Measurements from ENCODE around the gene PIP4K2B.

Gene PIP4K2B

DNA sequence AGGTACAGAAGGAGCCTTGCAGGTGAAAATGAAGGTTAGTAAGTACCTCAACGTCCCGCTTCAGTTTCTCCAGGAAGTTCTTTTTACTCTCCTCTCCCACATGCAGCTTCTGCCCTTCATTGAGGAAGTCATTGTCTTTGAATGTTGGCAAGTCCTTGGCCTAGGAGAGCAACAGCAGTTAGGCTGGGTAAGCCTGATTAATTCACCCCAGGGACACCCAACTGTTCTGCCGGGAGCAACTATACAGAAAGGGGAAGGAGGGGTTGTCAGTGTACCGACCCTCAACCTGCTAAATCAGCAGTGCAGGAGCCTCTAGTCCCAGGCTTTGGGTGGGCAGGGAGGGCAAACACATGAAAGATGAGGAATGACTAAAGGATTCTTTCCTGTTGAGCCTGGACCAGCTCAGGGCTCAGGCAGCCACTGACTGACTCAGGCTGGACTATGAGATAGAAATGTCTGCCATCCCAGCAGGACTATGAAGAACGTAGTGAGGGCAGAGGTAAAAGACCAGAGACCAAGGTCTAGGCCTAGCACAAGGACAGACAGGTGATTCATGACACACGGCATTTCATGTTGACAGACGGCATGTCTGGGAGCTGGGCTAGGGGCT lies 21.6 kb downstream of the PIP4K2B start:
- DNase-seq, result no peak

DNA sequence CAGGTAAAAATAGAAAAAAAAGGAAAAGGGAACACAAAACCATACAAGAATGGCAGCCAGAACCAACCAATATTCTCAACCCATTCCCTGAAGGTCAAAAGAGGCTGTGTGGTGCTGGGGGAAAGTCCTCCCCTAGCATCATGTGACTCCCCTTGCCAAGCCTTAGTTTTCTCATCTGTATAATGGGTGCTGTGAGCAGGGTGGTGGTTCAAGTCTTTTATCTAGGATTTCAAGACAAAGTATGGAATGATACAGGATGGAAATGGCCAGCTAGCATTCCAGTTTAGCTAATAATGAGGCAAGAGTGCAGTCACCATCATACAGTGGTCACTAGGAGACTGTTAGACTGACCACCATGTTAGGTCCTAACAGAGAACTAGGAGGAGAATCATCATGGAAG lies 26.1 kb downstream of the PIP4K2B start:
- DNase-seq, result no peak

DNA sequence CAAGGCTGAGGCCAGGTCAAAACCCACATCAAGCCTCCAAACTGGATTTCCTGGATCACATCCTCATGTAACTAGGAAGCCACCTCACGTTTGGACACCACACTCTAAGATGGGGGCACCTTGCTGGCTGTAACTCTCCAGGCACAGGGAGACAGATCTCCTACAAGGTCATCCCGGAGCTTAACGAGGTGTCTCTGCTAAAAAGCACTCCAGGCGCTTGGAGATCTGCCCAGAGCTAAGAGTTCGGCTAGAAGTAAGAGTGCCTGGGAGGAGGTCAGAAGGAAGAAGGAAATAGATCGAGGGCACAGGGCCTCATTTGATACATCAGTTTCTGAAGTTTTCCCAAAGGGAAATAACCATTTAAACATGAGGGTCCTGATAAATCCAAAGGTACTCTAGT lies 30.9 kb downstream of the PIP4K2B start:
- DNase-seq, result no peak

DNA sequence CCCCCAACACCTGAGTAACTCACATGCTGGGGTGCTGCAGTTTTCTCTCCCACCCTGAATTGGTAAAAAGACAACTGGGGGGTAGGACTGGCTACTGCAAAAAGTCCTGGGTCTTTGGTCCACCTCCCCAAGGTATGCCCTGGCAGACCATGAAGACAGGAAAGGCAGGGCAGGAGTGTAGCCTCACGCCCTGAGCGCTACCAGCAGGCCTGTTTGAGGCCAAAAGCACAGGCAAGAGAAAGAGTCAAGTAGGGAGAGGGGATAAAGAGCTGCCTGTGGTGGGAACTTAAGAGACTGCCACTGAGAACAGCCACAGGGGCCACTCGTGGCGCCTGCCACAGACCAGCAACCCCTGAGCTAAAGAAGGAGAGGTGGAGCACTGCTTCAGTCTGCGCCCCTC lies 33.0 kb downstream of the PIP4K2B start:
- no peak for DNase-seq

DNA sequence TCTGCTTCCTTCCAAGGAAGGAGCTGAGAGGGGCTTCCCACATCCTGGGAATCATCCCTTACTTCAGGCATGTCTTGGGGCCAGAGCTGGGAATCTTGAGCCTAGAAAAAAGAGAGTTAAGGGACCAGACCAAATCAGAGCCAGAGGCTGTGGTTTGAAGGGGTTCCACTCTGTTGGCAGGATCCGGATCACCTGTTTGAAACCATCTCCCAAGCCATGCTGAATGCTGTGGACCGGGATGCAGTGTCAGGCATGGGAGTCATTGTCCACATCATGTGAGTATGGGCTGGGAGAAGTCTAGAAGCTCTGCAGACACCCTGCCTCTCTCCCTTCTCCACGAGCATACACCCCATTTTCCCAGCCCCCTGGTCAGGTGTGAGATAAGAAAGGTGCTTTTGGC lies 37.1 kb downstream of the PIP4K2B start:
- no peak for DNase-seq

DNA sequence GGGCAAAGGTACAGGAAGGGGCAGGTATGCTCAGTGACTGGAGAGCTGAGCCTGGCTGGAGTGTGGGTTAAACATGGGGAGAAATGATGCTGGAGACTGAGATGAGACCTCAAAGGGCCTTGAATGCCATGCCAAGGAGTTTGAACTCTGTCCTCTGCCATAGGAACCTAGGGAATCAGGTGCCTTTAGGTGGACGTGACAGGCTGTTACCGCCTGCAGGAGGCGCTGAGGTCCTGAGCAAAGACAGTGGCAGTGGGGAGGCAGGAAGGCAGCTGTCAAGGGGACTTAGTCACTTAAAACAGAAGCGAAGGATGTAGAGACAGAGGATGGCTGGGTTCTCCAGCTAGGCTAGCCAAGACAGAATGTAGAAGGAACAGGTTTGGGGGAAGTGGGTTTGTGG lies 37.7 kb downstream of the PIP4K2B start:
- DNase-seq, result peak; percentile 26 to 41

DNA sequence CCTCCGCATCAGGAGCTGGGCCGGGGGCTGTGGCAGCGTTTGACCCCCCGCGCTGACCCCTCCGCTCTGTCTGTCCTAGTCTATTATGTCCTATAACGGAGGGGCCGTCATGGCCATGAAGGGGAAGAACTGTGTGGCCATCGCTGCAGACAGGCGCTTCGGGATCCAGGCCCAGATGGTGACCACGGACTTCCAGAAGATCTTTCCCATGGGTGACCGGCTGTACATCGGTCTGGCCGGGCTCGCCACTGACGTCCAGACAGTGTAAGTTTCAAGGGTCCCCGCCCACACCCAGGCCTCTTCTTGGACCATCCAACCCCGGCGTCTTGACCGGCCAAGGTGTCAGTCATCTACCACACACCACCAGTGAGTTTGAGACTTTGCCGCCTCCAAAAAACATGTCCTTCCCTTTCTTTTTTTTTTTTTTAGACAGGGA lies 46.3 kb downstream of the PIP4K2B start:
- no peak for DNase-seq

DNA sequence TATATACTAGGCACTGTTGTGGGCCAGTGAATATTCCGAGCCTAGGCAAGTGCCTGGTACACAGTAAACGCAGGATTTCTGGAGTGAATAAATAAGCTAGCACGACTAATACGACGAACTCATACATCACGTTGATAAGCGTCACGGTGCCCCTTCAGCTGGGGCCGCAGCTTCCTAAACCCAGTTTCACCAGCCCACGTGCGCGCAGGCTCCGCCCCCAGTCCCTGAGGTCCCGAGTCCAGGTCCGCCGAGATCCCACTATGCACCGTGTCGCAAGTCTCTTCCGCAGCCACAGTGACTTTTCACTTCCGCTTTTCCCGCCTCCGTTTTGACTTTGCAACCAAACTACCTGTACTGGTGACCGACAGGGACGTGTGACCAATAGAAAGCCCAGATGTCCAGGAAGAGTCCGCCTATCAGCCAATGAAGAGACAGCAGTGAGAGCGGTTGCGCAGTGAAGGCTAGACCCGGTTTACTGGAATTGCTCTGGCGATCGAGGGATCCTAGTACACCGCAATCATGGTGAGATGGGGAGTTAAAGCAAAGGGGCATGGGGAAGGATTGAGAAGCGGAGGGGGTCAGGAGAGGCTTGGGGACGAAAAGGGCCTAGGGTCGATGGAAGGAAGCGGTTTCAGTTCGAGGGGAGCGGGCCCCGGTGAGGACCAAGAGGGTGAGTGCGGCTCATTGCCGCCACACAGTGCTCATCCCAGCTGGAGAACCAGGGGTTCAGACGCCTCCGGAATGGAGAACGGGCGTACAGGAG lies 46.9 kb downstream of the PIP4K2B start, which contains the start of gene PSMB3:
Gene PSMB3 (plus strand): TSS at position 434 of the 763 bp plus-strand sequence. CDS start 86 bp downstream, at position 520.
- peak; percentile 100 for DNase-seq

DNA sequence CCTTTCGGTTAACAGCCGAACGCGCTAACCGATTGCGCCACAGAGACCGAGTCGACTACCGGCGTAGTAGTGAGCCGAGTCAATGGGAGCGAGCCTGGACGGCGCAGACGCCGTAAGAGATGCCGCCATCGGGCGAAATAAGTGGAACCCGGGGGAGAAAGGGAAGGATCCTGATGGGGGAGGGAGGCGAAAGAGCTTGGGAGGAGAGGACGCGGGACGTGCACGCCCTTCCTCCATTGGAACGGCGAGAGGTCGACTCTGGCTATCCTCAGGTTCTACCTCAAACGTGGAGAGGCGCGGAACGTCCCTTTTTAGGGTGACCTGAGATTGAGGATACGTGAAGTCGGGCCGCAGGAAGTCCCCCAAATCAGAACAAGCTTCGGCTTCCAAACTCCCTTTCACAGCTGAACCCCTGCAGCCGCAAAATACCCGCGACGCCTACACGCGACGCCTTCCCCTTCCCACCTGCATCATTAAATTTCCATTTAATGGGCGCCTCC lies 47.5 kb downstream of the PIP4K2B start:
- DNase-seq, result peak; percentile 60 to 68

DNA sequence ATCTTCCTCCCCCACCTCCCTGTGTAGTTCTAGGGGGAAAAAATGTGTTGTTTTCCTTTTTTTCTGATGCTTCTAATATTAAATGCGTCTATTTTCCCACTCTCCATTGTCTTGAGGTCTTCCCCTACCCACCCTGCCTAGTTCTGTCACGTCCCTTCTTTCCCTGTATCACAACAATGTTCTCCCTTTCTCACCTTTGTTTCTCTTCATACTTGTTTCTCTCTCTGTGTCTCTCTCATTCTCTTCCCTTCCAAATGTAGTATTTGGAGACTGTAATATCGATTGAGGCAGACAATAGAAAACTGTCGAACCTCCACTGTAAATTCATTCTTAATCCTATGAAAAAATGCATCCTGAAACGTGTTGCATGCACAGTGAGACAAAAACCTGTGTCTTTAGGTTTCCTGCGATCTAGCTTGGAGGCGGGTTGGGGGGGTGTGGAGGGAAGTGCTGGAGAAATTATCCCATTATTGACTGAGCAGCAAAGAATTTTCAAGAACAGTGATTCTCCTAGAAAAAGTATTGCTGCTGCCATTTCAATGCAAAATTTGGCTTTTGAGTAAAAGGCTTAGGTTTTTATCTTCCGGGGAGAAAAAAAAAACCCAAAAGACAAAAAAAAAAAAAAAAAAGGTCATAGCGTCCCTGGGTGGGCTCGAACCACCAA lies 48.1 kb downstream of the PIP4K2B start:
- peak; percentile 31 to 39 for DNase-seq

DNA sequence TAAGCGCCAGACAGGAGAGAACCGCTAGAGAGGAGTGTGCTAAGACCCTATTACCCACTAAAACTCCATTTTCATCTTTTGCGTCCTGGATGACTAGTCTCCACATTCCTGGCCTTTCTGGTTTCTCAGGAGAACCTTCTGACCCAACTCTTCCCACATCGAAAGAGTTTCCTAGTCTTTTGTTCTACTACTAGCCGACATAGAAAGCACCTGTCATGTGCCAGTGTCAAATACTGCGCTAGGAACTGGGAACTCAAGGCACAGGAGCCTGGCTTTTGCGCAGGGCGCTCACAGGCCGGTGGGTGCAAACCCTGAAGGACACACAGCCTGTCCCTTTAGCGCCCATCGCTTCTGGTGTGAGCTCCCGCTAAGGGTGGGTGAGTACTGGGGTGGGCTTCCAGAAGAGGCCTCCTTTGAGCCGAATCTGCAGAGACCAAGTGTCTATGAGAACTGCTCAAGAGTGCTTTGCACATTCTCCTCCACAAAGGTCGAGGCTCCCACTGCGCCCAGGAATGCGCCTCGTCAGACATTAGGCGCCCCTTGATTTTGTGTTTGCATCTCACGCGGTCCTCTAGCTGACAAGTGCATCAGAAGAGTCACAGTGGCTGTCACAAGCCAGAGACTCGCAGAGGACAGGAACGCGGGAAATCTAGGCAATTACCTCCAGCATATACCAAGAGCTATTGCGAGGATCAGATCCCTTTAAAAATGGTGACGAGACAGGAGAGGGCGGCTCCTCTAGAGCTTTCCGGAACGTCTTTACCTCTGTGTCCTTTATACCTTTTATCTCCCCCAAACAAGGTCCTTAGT lies 48.8 kb downstream of the PIP4K2B start:
- peak; percentile 20 to 27 for DNase-seq

DNA sequence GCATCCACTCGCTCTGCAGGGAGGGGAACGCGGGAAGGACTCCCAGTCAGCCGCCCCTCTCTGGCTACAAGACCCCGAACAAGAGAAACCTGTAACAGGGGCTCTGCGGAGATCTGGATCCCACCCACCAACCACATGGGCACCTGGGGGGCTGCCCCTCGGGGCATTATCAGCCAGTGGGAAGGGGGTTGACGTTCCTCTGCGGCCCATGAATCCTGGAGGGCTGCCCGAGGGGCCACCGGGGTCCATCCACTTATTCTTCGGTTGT lies 49.4 kb downstream of the PIP4K2B start:
- DNase-seq, result no peak

DNA sequence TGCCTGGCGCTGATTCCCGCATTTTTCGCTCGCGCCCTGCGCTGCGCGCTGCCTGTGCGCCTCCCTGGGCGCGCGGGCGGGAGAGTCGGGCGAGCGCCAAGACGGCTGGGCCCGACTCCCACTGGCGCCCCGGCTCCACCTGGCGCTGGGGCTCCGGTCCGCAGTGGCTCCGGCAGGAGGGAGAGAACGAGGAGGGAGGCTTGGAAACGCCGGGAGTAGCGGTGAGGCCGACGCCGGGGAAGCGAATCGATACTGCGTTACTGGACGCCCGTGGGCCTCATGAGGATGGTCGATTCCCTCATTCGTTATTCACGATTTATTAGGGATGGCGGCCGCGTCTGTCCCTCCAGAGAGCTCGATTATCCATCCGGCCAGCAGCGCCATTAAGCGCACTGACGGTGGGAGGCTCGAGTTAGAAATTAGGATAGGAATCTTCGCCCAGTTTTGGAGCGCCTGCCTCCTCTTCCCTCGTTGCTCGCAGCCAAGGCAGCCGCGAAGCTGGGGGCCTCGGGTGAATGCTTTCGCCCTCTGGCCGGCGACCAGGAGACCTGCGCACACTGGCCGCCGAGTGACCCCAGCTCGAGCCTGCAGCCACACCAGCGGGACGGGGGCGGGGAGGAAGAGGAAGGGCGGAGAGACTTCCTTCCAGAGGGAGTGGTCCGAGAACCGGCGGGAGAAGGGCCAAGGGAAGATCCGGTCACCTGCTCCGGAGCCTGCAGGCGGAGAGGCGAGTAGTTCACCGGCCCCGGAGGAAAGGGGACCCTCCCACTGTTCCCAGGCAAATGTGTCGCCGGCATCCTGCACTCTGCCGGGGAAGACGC lies 49.9 kb downstream of the PIP4K2B start:
- no peak for DNase-seq

DNA sequence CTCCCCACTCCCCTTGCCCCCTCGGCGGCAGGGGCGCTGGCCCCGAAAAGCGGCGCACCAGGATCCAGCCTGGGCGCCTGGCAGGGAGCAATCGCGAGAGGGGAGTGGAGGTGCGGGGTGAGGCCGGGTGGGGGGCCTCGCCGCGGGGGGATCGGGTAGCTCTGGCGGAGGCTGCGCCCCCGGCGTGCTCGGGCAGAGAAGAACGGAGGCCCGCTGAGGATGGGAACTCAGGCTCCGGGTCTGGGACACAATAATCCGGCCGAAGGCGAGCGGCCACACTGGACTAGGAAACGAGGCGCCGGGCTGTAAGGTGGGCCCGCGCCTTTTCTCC lies 50.5 kb downstream of the PIP4K2B start:
- DNase-seq, result no peak

DNA sequence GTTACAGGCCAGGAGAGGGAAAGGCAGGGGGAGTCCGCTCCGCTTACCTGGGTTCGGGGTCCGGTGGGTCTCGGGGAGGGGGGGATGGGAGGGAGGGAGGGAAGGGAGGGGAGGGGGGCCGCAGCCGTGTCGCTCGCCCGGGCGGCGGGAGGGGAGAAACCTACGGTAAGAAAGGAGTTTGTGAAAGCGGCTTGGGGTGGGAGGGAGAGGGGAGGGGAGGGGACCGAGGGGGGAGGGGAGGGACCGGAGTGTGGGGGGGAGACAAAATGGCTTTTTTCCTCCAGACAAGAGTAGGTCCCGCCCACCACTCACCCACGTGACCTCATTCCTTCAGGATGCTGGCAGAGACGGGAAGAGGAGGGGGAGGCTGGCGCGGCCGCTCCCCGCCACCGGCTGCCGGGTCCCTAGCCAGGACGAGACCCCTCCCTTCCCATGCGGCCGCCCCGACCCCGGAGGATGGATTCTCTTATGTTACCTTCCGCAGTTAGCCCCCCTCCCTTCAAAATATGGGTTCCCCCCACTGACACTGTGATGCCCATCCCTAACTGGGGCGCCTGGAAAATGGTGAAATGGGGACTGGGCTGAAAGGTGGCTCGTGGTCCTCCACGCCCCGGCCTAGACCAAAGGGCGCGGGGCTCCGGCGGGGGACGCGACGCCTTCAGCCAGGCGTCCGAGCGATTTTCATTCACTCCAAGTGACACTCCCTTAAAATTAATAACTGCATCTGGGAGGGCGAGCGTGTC lies 51.0 kb downstream of the PIP4K2B start, which contains the start of gene PCGF2:
Gene PCGF2 (minus strand): TSS at position 188 of the 743 bp plus-strand sequence. CDS start 7,934 bp downstream, outside the sequence.
- DNase-seq, result no peak

DNA sequence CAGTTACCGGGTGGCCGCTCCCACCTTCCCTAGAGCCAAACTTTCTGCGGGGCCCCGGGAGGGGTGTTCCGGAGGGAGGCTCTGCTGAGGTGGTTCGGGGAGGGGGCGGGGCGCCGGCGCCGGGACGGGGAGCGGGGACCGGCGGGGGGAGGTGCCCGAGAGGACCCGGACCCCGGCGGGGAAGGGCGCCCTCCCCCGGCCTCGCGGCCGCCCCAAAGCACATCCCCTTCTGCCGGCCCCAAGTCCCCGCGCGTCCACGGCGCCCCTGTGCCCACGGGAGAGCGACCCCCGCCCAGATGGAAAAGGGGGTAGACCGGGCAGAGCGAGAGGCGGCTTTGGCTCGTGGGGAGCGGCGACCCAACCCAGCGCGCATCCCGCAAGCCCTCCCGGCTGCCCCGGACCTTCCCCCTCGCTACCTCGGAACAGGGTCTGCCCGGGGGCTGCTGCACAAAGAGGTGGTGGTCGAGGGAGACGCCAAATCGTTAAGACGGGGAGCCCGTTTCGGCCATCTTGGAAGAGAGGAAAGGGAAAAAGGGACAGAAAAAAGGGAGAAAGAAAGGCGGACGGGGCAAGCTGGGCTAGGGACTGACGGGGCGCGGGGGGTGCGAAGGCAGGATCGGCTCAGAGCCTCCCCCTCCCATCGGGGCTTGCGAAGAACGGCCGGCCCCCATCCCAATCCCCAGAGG lies 51.8 kb downstream of the PIP4K2B start:
- no peak for DNase-seq

DNA sequence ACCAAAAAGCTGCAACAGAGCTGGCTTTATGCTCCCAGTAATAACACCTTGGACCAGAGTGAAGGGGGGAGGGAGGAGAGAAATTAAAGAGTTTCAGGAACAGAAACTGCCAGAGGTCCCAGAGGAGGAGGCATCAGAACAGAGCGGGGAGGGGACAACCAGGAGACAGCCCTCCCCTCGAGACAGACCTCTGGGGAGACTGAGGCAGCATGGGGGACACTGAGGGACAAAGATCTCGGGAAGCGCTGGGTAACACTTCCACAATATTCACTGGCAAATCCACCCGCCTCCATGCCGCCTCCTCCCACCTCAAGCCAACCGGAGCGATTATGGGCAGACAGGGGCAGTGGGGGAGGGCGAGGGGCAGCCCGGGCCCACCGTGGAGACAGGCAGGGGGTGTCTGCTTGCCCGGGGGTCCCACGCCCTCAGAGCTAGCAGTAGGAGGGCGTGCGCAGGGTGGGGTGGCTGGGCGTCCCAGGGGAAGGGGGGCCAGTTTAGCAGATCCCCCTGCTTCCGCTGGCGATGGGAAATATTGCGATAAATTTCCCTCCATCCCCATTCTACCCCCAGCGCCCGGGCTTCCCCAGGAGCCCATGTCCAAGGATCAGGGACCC lies 52.4 kb downstream of the PIP4K2B start:
- no peak for DNase-seq

DNA sequence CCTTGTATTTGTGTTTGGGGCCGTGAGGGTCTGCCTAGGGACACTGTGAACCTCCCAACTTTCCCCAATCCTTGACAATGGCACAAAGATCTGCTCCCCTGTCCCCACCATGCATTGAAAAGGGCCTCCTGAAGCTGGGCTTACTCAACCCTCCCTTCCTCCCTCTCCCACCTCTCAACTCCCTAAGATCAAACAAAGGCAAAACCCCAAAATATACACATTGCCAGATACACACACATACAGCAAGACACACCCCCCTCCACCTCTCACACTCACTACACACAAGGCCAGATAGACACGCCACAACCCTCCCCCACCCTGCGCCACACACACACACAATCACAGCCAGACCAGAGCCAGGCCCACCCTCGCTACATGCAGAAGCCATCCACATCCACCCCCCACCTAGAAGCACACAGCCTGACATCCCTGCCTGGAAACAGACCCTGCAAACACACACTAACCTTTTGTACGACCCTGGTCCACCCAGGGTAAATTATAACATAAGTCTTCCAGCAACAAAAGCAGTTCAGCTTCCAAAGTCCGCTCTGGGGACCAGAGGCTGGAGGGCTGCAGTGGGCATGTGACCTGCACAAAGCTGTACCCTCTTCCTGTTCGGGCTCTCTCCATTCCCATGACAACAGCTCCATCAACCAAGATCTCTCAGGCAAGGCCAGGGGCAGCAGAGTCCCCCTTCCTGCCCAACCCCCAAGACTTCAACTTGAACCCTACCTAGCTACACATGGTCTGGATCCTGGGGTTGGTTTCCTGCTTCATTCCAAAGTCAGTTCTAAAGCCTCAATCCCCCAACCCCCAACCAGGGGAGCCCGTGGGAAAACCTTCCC lies 53.1 kb downstream of the PIP4K2B start:
- no peak for DNase-seq

DNA sequence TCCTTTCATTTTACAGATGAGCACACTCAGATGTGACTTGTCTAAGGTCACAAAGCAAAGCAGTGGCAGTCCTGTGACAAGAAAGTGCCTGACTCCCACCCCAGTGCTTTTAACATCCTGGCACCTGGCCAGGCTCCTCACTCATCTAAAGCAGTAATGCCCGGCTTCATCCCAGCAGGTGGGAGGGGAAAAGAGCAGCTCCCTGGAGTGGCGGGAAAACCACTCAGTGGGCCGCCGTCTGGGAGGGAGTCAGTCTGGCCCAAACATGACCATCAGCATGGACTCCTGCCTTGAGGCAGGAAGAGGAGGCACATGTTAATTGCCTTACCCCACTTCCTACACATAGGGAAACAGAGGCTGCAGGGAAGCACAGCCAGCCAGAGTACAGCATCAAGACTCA lies 53.8 kb downstream of the PIP4K2B start:
- DNase-seq, result no peak

Measured in Kasumi-1 (cell line).